ENCODE measurements around the gene GTF3A. TPM values are rescaled to one million over a fixed set of nuclear protein-coding genes. Genes with fewer than 3 reads are reported as not detected.

Gene GTF3A
- total and polyA plus RNA-seq, 9 of the 15 experiments (the other 6 are each of a cell fraction or from before 2014, with no cell fraction given) = 47.5 to 303 (median 174) TPM

- TF ChIP-seq, protein P1, sequence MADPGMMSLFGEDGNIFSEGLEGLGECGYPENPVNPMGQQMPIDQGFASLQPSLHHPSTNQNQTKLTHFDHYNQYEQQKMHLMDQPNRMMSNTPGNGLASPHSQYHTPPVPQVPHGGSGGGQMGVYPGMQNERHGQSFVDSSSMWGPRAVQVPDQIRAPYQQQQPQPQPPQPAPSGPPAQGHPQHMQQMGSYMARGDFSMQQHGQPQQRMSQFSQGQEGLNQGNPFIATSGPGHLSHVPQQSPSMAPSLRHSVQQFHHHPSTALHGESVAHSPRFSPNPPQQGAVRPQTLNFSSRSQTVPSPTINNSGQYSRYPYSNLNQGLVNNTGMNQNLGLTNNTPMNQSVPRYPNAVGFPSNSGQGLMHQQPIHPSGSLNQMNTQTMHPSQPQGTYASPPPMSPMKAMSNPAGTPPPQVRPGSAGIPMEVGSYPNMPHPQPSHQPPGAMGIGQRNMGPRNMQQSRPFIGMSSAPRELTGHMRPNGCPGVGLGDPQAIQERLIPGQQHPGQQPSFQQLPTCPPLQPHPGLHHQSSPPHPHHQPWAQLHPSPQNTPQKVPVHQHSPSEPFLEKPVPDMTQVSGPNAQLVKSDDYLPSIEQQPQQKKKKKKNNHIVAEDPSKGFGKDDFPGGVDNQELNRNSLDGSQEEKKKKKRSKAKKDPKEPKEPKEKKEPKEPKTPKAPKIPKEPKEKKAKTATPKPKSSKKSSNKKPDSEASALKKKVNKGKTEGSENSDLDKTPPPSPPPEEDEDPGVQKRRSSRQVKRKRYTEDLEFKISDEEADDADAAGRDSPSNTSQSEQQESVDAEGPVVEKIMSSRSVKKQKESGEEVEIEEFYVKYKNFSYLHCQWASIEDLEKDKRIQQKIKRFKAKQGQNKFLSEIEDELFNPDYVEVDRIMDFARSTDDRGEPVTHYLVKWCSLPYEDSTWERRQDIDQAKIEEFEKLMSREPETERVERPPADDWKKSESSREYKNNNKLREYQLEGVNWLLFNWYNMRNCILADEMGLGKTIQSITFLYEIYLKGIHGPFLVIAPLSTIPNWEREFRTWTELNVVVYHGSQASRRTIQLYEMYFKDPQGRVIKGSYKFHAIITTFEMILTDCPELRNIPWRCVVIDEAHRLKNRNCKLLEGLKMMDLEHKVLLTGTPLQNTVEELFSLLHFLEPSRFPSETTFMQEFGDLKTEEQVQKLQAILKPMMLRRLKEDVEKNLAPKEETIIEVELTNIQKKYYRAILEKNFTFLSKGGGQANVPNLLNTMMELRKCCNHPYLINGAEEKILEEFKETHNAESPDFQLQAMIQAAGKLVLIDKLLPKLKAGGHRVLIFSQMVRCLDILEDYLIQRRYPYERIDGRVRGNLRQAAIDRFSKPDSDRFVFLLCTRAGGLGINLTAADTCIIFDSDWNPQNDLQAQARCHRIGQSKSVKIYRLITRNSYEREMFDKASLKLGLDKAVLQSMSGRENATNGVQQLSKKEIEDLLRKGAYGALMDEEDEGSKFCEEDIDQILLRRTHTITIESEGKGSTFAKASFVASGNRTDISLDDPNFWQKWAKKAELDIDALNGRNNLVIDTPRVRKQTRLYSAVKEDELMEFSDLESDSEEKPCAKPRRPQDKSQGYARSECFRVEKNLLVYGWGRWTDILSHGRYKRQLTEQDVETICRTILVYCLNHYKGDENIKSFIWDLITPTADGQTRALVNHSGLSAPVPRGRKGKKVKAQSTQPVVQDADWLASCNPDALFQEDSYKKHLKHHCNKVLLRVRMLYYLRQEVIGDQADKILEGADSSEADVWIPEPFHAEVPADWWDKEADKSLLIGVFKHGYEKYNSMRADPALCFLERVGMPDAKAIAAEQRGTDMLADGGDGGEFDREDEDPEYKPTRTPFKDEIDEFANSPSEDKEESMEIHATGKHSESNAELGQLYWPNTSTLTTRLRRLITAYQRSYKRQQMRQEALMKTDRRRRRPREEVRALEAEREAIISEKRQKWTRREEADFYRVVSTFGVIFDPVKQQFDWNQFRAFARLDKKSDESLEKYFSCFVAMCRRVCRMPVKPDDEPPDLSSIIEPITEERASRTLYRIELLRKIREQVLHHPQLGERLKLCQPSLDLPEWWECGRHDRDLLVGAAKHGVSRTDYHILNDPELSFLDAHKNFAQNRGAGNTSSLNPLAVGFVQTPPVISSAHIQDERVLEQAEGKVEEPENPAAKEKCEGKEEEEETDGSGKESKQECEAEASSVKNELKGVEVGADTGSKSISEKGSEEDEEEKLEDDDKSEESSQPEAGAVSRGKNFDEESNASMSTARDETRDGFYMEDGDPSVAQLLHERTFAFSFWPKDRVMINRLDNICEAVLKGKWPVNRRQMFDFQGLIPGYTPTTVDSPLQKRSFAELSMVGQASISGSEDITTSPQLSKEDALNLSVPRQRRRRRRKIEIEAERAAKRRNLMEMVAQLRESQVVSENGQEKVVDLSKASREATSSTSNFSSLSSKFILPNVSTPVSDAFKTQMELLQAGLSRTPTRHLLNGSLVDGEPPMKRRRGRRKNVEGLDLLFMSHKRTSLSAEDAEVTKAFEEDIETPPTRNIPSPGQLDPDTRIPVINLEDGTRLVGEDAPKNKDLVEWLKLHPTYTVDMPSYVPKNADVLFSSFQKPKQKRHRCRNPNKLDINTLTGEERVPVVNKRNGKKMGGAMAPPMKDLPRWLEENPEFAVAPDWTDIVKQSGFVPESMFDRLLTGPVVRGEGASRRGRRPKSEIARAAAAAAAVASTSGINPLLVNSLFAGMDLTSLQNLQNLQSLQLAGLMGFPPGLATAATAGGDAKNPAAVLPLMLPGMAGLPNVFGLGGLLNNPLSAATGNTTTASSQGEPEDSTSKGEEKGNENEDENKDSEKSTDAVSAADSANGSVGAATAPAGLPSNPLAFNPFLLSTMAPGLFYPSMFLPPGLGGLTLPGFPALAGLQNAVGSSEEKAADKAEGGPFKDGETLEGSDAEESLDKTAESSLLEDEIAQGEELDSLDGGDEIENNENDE (IDR thresholded peaks at IDR 0.05; ENCODE audit: low read depth, low read length) = no peak
- TF ChIP-seq SMC3 (conservative IDR thresholded peaks at IDR 0.05; ENCODE audit: insufficient read depth, low read depth, low read length) (0 out of 2 replicates have a peak, but pooled peaks have one; percentile 8), ASH1L (IDR thresholded peaks at IDR 0.05; ENCODE audit: borderline replicate concordance, low read depth, partially characterized antibody) (no peak), HNRNPK (IDR thresholded peaks at IDR 0.05; ENCODE audit: low read depth, low read length, poor library complexity, severe bottlenecking) (no peak), C11orf30 (IDR thresholded peaks at IDR 0.05; ENCODE audit: low read depth) (peak; percentile 54; the same call in 1 of the 2 replicates), SOX6 (IDR thresholded peaks at IDR 0.05) (peak; percentile 44; the same call in 1 of the 2 replicates), PRPF4 (IDR thresholded peaks at IDR 0.05; ENCODE audit: insufficient read depth, low read depth, low read length, poor library complexity, severe bottlenecking) (no peak), ARHGAP35 (IDR thresholded peaks at IDR 0.05; ENCODE audit: partially characterized antibody) (no peak), ELK1 (CRISPR knock-in tag; IDR thresholded peaks at IDR 0.05) (no peak), ZNF324 (CRISPR knock-in tag; IDR thresholded peaks at IDR 0.05) (no peak), GABPB1 (CRISPR knock-in tag; IDR thresholded peaks at IDR 0.05) (no peak), HNRNPL (IDR thresholded peaks at IDR 0.05; ENCODE audit: low read depth, low read length) (no peak)
- TF ChIP-seq, protein P2, sequence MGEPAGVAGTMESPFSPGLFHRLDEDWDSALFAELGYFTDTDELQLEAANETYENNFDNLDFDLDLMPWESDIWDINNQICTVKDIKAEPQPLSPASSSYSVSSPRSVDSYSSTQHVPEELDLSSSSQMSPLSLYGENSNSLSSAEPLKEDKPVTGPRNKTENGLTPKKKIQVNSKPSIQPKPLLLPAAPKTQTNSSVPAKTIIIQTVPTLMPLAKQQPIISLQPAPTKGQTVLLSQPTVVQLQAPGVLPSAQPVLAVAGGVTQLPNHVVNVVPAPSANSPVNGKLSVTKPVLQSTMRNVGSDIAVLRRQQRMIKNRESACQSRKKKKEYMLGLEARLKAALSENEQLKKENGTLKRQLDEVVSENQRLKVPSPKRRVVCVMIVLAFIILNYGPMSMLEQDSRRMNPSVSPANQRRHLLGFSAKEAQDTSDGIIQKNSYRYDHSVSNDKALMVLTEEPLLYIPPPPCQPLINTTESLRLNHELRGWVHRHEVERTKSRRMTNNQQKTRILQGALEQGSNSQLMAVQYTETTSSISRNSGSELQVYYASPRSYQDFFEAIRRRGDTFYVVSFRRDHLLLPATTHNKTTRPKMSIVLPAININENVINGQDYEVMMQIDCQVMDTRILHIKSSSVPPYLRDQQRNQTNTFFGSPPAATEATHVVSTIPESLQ (CRISPR knock-in tag; IDR thresholded peaks at IDR 0.05) = no peak
These were observed 1.7 kb downstream of the GTF3A start (continued) for GRCh38 chr13:27425918-27426630.

All from K562 (cell line).